Stimulated activated CD8-positive, alpha-beta memory T cell treated with anti-CD3 and anti-CD28 coated beads, Interleukin-12 subunit alpha, Interleukin-12 subunit beta, amount 100 ng/mL, for 1 hour (primary cell): ENCODE data around the gene TPM2.
"Not testable (repeated sequence)": the region's sequence is repeated elsewhere in the genome, so short reads cannot be mapped to it uniquely, and the experiment has no call there.

Experiments
- DNase-seq: peaks from one replicate; pipeline ENCODE4 v3.0.0-alpha.2; 2020; ENCODE audit warnings: low read depth

The TPM2 gene

GRCh38 chr9:35651956-35652828 lies 37.5 kb downstream of the TPM2 start:
- DNase-seq = no peak

GRCh38 chr9:35650341-35651158 lies 39.2 kb downstream of the TPM2 start, which contains the start of gene SIT1:
Gene SIT1, minus strand, starts transcription at chr9:35650931. Its CDS starts 78 bp downstream, at chr9:35650853.
- DNase-seq = no peak

GRCh38 chr9:35649431-35650340 lies 40.0 kb downstream of the TPM2 start:
- no peak for DNase-seq

GRCh38 chr9:35646533-35647265 lies 43.0 kb downstream of the TPM2 start:
- peak; percentile 83 for DNase-seq

- no peak for DNase-seq
Measured at GRCh38 chr9:35646153-35646532, 43.6 kb downstream of the TPM2 start.

GRCh38 chr9:35645736-35646135 lies 44.0 kb downstream of the TPM2 start:
- DNase-seq = not testable (repeated sequence)

GRCh38 chr9:35643046-35643445 lies 46.7 kb downstream of the TPM2 start:
- no peak for DNase-seq

- not testable (repeated sequence) for DNase-seq
Measured at GRCh38 chr9:35641478-35641877, 48.2 kb downstream of the TPM2 start.

GRCh38 chr9:35640431-35640830 lies 49.3 kb downstream of the TPM2 start:
- not testable (repeated sequence) for DNase-seq

- no peak for DNase-seq
Measured at GRCh38 chr9:35639631-35640030, 50.1 kb downstream of the TPM2 start.

- DNase-seq = not testable (repeated sequence)
Measured at GRCh38 chr9:35639225-35639624, 50.5 kb downstream of the TPM2 start.

GRCh38 chr9:35638751-35639150 lies 51.0 kb downstream of the TPM2 start:
- DNase-seq = not testable (repeated sequence)

- DNase-seq = not testable (repeated sequence)
Measured at GRCh38 chr9:35637427-35637955, 52.2 kb downstream of the TPM2 start.

- DNase-seq = not testable (repeated sequence)
Measured at GRCh38 chr9:35636877-35637246, 52.9 kb downstream of the TPM2 start.

GRCh38 chr9:35636135-35636876 lies 53.4 kb downstream of the TPM2 start:
- DNase-seq = no peak

GRCh38 chr9:35635730-35636129 lies 54.0 kb downstream of the TPM2 start:
- no peak for DNase-seq
